Astrocyte of the spinal cord (primary cell): ENCODE data around the gene NMU.

Source experiments
- DNase-seq: peaks from one replicate; pipeline ENCODE4 v3.0.0; 2011; ENCODE audit warnings: low read depth, low spot score
- H3K4me3 ChIP-seq: 2 replicates; pipeline ENCODE4 v1.5.1; 2011; ENCODE audit warnings: low read depth, mild to moderate bottlenecking, low read length, moderate library complexity
- in situ Hi-C: cut with HindIII; loops from 2 replicates; pipeline ENCODE4 v1.10.0; 2017; ENCODE audit warnings: low sequenced_read_pairs
- TF ChIP-seq, protein P1 (sequence below): IDR thresholded peaks from 2 replicates; pipeline ENCODE4 v1.5.1; 2012; ENCODE audit warnings: low read depth, mild to moderate bottlenecking, low read length, inconsistent platforms

NMU gene

DNA sequence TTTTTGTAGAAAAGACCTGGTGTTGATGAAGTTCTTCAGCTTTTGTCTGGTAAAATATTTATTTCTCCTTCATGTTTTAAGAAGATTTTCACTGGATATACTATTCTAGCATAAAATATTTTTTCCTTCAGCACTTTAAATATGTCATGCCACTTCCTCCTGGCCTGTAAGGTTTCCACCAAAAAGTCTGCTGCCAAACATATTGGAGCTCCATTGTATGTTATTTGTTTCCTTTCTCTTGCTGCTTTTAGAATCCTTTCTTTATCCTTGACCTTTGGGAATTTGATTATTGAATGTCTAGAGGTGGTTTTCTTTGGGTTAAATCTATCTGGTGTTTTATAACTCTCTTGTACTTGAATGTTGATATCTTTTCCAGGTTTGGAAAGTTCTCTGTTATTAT is 35.6 kb upstream of the NMU start:
- in situ Hi-C loops, result no loop called here
- DNase-seq, result no peak
- TF ChIP-seq, protein P1, sequence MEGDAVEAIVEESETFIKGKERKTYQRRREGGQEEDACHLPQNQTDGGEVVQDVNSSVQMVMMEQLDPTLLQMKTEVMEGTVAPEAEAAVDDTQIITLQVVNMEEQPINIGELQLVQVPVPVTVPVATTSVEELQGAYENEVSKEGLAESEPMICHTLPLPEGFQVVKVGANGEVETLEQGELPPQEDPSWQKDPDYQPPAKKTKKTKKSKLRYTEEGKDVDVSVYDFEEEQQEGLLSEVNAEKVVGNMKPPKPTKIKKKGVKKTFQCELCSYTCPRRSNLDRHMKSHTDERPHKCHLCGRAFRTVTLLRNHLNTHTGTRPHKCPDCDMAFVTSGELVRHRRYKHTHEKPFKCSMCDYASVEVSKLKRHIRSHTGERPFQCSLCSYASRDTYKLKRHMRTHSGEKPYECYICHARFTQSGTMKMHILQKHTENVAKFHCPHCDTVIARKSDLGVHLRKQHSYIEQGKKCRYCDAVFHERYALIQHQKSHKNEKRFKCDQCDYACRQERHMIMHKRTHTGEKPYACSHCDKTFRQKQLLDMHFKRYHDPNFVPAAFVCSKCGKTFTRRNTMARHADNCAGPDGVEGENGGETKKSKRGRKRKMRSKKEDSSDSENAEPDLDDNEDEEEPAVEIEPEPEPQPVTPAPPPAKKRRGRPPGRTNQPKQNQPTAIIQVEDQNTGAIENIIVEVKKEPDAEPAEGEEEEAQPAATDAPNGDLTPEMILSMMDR, result no peak
- no peak overlapping the region for H3K4me3 ChIP-seq

GRCh38 chr4:55670695-55671094 is 34.6 kb upstream of the NMU start:
- in situ Hi-C loops, result no loop called here
- no peak overlapping the region for H3K4me3 ChIP-seq
- TF ChIP-seq, protein P1, result no peak
- no peak for DNase-seq

DNA sequence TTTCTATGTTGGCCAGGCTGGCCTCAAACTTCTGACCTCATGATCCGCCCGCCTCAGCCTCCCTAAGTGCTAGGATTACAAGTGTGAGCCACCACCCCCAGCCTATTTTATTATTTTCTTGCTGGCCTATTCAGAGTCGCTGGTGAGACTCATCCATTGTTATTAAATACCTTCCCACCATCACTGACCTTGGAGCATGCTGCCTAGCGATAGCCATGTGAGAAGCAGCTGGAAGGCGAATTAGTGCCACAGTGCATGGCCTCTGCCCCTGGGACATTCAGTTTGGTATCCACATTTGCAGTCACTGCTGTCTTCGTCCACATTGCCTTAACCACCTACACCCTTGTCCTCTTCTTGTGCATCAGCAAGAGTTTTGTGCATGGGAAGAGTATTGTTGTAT is 32.4 kb upstream of the NMU start:
- in situ Hi-C loops, result no loop called here
- H3K4me3 ChIP-seq, result no peak overlapping the region
- no peak for DNase-seq
- TF ChIP-seq, protein P1, result no peak

GRCh38 chr4:55666535-55666934 is 30.4 kb upstream of the NMU start:
- no peak for DNase-seq
- TF ChIP-seq, protein P1, result no peak
- in situ Hi-C loops, result no loop called here
- H3K4me3 ChIP-seq, result no peak overlapping the region

GRCh38 chr4:55663145-55663544 is 27.0 kb upstream of the NMU start:
- in situ Hi-C loops, result no loop called here
- TF ChIP-seq, protein P1, result no peak
- H3K4me3 ChIP-seq, result no peak overlapping the region
- DNase-seq, result no peak

- H3K4me3 ChIP-seq, result no peak overlapping the region
- TF ChIP-seq, protein P1, result no peak
- in situ Hi-C loops, result no loop called here
- DNase-seq, result no peak
Observed at GRCh38 chr4:55661398-55662056, 25.4 kb upstream of the NMU start.
